GM13976 (cell line): Measurements from ENCODE around the gene STRA6.
"Not testable (repeated sequence)": the region's sequence is repeated elsewhere in the genome, so short reads cannot be mapped to it uniquely, and the experiment has no call there.

Experiments used
- DNase-seq: peaks from one replicate; pipeline ENCODE4 v3.0.0; 2012; ENCODE audit warnings: low spot score
- CTCF ChIP-seq: IDR thresholded peaks from 2 replicates; pipeline ENCODE4 v1.5.1; 2012; ENCODE audit warnings: borderline replicate concordance, mild to moderate bottlenecking; ENCODE audit not compliant: insufficient read depth; ENCODE audit errors: extremely low read depth, missing control alignments, control extremely low read depth
- in situ Hi-C: fragments of 300-500 bp; cut with MboI; formaldehyde crosslinking; loops from one replicate; pipeline ENCODE4 v1.12.0; 2022; ENCODE audit warnings: low sequenced_read_pairs, mixed read lengths, inconsistent platforms; ENCODE audit not compliant: unreplicated experiment

The STRA6 gene

GRCh38 chr15:74168711-74169126 lies 33.9 kb downstream of the STRA6 start:
- DNase-seq: no peak
- in situ Hi-C loops: no loop called here
- no peak for TF ChIP-seq CTCF

- no peak for TF ChIP-seq CTCF
- in situ Hi-C loops: no loop called here
- DNase-seq: no peak
Observed at GRCh38 chr15:74167891-74168331, 34.7 kb downstream of the STRA6 start.

GRCh38 chr15:74165461-74165860 lies 37.1 kb downstream of the STRA6 start:
- no peak for TF ChIP-seq CTCF
- no peak for DNase-seq
- in situ Hi-C loops: no loop called here

- in situ Hi-C loops, DNase-seq: not testable (repeated sequence)
Observed at GRCh38 chr15:74162195-74162536, 40.4 kb downstream of the STRA6 start.

GRCh38 chr15:74160390-74160789 lies 42.2 kb downstream of the STRA6 start:
- DNase-seq, in situ Hi-C loops: not testable (repeated sequence)

- TF ChIP-seq CTCF: no peak
- in situ Hi-C loops: no loop called here
- no peak for DNase-seq
Observed at GRCh38 chr15:74159773-74160172, 42.8 kb downstream of the STRA6 start.

GRCh38 chr15:74158855-74159650 lies 43.5 kb downstream of the STRA6 start:
- peak; percentile 66 for DNase-seq
- in situ Hi-C loops: no loop called here
- no peak for TF ChIP-seq CTCF
